ENCODE results near the gene ECE1.

The ECE1 gene

DNA sequence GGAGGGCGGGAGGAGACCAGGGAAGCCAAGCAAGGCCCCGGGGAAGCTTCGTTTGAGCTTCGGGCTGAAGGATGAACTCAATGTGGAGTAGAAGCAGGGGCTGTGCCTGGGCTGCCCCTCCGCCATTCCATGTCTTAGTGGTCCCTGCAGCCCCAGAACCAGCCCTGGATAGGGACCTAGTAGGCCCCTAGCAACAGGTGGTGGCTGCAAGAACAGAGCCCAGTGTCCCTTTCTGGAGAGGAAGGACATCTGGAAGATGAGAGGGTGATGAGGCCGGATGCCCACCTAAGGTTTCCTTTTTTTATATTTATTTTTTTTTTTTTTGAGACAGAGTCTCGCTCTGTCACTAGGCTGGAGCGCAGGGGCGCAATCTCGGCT lies 27.2 kb downstream of the ECE1 start:
- no peak for TF ChIP-seq CTCF (IDR thresholded peaks at IDR 0.05; ENCODE audit: low read depth, low read length)
- H3K4me3 ChIP-seq (ENCODE audit: low read depth, low read length) = no peak overlapping the region
- in situ Hi-C loops (cut with HindIII; ENCODE audit: low sequenced_read_pairs) = no loop called here
- DNase-seq (ENCODE audit: low read depth, low spot score) = no peak

- in situ Hi-C loops (cut with HindIII; ENCODE audit: low sequenced_read_pairs) = no loop called here
- TF ChIP-seq CTCF (IDR thresholded peaks at IDR 0.05; ENCODE audit: low read depth, low read length) = no peak
- no peak overlapping the region for H3K4me3 ChIP-seq (ENCODE audit: low read depth, low read length)
- peak; percentile 91 for DNase-seq (ENCODE audit: low read depth, low spot score)
Measured at GRCh38 chr1:21262293-21263051, 27.8 kb downstream of the ECE1 start.

- no peak for TF ChIP-seq CTCF (IDR thresholded peaks at IDR 0.05; ENCODE audit: low read depth, low read length)
- DNase-seq (ENCODE audit: low read depth, low spot score) = peak; percentile 96
- in situ Hi-C loops (cut with HindIII; ENCODE audit: low sequenced_read_pairs) = no loop called here
- H3K4me3 ChIP-seq (ENCODE audit: low read depth, low read length) = no peak overlapping the region
Measured at GRCh38 chr1:21261551-21262292, 28.5 kb downstream of the ECE1 start.

- H3K4me3 ChIP-seq (ENCODE audit: low read depth, low read length) = no peak overlapping the region
- peak; percentile 35 for DNase-seq (ENCODE audit: low read depth, low spot score)
- TF ChIP-seq CTCF (IDR thresholded peaks at IDR 0.05; ENCODE audit: low read depth, low read length) = no peak
- in situ Hi-C loops (cut with HindIII; ENCODE audit: low sequenced_read_pairs) = no loop called here
Measured at GRCh38 chr1:21260405-21261125, 29.7 kb downstream of the ECE1 start.

GRCh38 chr1:21259316-21260076 lies 30.8 kb downstream of the ECE1 start:
- TF ChIP-seq CTCF (IDR thresholded peaks at IDR 0.05; ENCODE audit: low read depth, low read length) = no peak
- in situ Hi-C loops (cut with HindIII; ENCODE audit: low sequenced_read_pairs) = no loop called here
- no peak for DNase-seq (ENCODE audit: low read depth, low spot score)

More at GRCh38 chr1:21259316-21260076, 30.8 kb downstream of the ECE1 start:
- H3K4me3 ChIP-seq (ENCODE audit: low read depth, low read length) = no peak overlapping the region
